SK-N-SH treated with all-trans-retinoic acid at 6 μM for 48 hours (cell line): ENCODE measurements around the gene FECH.

Experiments used
- ATAC-seq: fragments of 200-7000 bp; cut with Tn5 transposase; 3 replicates; pipeline ENCODE4 v1.9.1; 2020; ENCODE audit warnings: mild to moderate bottlenecking, moderate library complexity
- BACH2 ChIP-seq: fragments of 250-450 bp; sonication (Bioruptor Pico); IDR thresholded peaks from 2 replicates; pipeline ENCODE4 v1.9.0; 2021; ENCODE audit warnings: mild to moderate bottlenecking, borderline replicate concordance
- CSDC2 ChIP-seq: fragments of 250-450 bp; sonication (Bioruptor Pico); IDR thresholded peaks from 2 replicates; pipeline ENCODE4 v1.5.0; 2020; ENCODE audit warnings: mild to moderate bottlenecking, moderate library complexity
- ESRRG ChIP-seq: fragments of 250-450 bp; sonication (Bioruptor Pico); IDR thresholded peaks from 2 replicates; pipeline ENCODE4 v1.6.1; 2021; ENCODE audit warnings: mild to moderate bottlenecking
- GLIS3 ChIP-seq: fragments of 250-450 bp; sonication (Bioruptor Pico); IDR thresholded peaks from 2 replicates; pipeline ENCODE4 v1.5.0; 2020; ENCODE audit warnings: mild to moderate bottlenecking, moderate library complexity
- ISL1 ChIP-seq: fragments of 250-450 bp; sonication (Bioruptor Pico); IDR thresholded peaks from 2 replicates; pipeline ENCODE4 v2.1.2; 2022; ENCODE audit warnings: mild to moderate bottlenecking, moderate library complexity
- PPARA ChIP-seq: fragments of 250-450 bp; sonication (Bioruptor Pico); IDR thresholded peaks from 2 replicates; pipeline ENCODE4 v1.5.0; 2020; ENCODE audit warnings: mild to moderate bottlenecking, borderline replicate concordance
- RARB ChIP-seq: fragments of 250-450 bp; sonication (Bioruptor Pico); IDR thresholded peaks from 2 replicates; pipeline ENCODE4 v1.8.0; 2021; ENCODE audit warnings: mild to moderate bottlenecking, moderate library complexity
- SNAI2 ChIP-seq: fragments of 250-450 bp; sonication (Bioruptor Pico); IDR thresholded peaks from 2 replicates; pipeline ENCODE4 v1.5.0; 2020; ENCODE audit warnings: mild to moderate bottlenecking, moderate library complexity
- TCF4 ChIP-seq: fragments of 250-450 bp; sonication (Bioruptor Pico); IDR thresholded peaks from 2 replicates; pipeline ENCODE4 v1.8.0; 2021; ENCODE audit warnings: mild to moderate bottlenecking, moderate library complexity, borderline replicate concordance
- TOX ChIP-seq: fragments of 250-450 bp; sonication (Bioruptor Pico); IDR thresholded peaks from 2 replicates; pipeline ENCODE4 v1.8.0; 2021; ENCODE audit warnings: mild to moderate bottlenecking, moderate library complexity, borderline replicate concordance
- ZC3H10 ChIP-seq: fragments of 250-450 bp; sonication (Bioruptor Pico); IDR thresholded peaks from 2 replicates; pipeline ENCODE4 v1.5.1; 2021; ENCODE audit warnings: mild to moderate bottlenecking, moderate library complexity
- ZFP30 ChIP-seq: fragments of 450-650 bp; formaldehyde crosslinking; IDR thresholded peaks from 2 replicates; pipeline ENCODE4 v1.5.0; 2022; ENCODE audit warnings: mild to moderate bottlenecking, moderate library complexity
- ZNF565 ChIP-seq: fragments of 450-650 bp; formaldehyde crosslinking; conservative IDR thresholded peaks from 2 replicates; pipeline ENCODE4 v1.5.0; 2020; ENCODE audit warnings: low read depth, mild to moderate bottlenecking, moderate library complexity
- ZNF70 ChIP-seq: fragments of 450-650 bp; formaldehyde crosslinking; IDR thresholded peaks from 2 replicates; pipeline ENCODE4 v1.5.0; 2020; ENCODE audit warnings: mild to moderate bottlenecking, moderate library complexity
- TF ChIP-seq, protein P1 (sequence below): fragments of 250-450 bp; sonication (Bioruptor Pico); IDR thresholded peaks from 2 replicates; pipeline ENCODE4 v1.8.0; 2021; ENCODE audit warnings: low read depth, mild to moderate bottlenecking, moderate library complexity, borderline replicate concordance
- TF ChIP-seq, protein P2 (sequence below): fragments of 250-450 bp; sonication (Bioruptor Pico); IDR thresholded peaks from 2 replicates; pipeline ENCODE4 v1.5.0; 2020; ENCODE audit warnings: mild to moderate bottlenecking, moderate library complexity
- TF ChIP-seq, protein P3 (sequence below): fragments of 250-450 bp; sonication (Bioruptor Pico); IDR thresholded peaks from 2 replicates; pipeline ENCODE4 v1.5.1; 2020; ENCODE audit warnings: low read depth, mild to moderate bottlenecking, moderate library complexity
- TF ChIP-seq, protein P4 (sequence below): fragments of 250-450 bp; sonication (Bioruptor Pico); IDR thresholded peaks from 2 replicates; pipeline ENCODE4 v1.5.1; 2021; ENCODE audit warnings: mild to moderate bottlenecking, moderate library complexity
- TF ChIP-seq, protein P5 (sequence below): fragments of 250-450 bp; sonication (Bioruptor Pico); IDR thresholded peaks from 2 replicates; pipeline ENCODE4 v1.8.0; 2020; ENCODE audit warnings: mild to moderate bottlenecking, moderate library complexity, borderline replicate concordance

Gene FECH

DNA sequence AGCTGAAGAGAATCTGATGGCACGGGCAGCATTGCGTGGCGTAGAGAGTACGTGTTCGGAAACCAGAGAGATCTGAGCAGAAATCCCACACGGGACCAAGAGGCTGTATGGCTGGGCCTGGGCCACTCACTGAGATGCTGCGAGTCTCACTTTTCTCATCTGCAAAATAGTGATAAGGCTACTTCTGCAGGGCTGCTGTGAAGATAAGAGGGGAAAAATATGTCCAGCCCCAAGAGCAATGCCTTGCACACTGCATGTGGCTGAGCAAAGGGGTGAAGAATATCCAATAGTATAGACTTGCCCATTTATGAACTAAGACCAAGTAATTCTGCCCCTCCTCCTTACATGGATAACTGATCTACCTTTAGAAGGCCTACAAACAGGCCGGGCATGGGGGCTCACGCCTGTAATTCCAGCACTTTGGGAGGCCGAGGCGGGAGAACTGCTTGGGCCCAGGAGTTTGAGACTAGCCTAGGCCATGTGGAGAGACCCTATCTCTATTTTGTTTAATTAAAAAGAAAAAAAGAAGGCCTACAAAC, 3.1 kb downstream of the FECH start:
- no peak for ATAC-seq

DNA sequence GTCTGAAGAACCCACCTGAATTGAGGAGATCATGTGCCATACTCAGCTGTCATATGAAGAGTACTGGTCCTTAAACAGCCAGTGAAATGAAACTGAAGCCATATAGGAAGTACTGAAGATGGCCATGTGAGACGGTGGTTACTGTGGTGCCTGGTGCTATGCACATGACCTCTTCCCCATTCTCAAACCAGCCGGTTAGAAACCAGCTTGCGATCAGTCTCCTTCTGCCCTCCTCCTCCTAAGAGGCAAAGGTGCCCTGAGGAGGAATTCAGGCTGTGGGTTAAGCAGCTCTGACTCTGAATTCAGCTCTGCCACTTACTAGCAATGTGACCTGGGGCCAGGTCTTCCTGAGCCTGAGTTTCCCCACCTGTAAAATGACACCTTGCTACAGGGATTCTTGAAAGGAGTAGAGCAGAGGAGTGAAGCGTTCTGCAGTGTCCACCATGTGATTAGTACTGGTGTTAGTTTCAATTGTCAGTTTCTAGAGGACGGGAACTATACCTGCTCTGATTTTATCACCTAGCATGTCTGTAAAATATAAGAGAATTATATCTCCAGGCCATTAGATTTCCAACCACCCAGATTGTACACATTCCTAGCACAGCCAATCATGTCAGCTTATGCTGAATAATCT, 5.1 kb downstream of the FECH start:
- ATAC-seq = no peak
- TF ChIP-seq BACH2 (CRISPR knock-in tag) (no peak), ESRRG (CRISPR knock-in tag) (no peak), RARB (no peak)
- TF ChIP-seq, protein P1, sequence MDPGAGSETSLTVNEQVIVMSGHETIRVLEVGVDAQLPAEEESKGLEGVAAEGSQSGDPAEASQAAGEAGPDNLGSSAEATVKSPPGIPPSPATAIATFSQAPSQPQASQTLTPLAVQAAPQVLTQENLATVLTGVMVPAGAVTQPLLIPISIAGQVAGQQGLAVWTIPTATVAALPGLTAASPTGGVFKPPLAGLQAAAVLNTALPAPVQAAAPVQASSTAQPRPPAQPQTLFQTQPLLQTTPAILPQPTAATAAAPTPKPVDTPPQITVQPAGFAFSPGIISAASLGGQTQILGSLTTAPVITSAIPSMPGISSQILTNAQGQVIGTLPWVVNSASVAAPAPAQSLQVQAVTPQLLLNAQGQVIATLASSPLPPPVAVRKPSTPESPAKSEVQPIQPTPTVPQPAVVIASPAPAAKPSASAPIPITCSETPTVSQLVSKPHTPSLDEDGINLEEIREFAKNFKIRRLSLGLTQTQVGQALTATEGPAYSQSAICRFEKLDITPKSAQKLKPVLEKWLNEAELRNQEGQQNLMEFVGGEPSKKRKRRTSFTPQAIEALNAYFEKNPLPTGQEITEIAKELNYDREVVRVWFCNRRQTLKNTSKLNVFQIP (CRISPR knock-in tag) = no peak

More for the DNA sequence above, 3.1 kb downstream of the FECH start:
- TF ChIP-seq SNAI2 (CRISPR knock-in tag) = no peak
- TF ChIP-seq ZNF70 (CRISPR knock-in tag) = no peak
- no peak for TF ChIP-seq ESRRG (CRISPR knock-in tag)
- TF ChIP-seq TOX (CRISPR knock-in tag) = no peak
- TF ChIP-seq, protein P2, sequence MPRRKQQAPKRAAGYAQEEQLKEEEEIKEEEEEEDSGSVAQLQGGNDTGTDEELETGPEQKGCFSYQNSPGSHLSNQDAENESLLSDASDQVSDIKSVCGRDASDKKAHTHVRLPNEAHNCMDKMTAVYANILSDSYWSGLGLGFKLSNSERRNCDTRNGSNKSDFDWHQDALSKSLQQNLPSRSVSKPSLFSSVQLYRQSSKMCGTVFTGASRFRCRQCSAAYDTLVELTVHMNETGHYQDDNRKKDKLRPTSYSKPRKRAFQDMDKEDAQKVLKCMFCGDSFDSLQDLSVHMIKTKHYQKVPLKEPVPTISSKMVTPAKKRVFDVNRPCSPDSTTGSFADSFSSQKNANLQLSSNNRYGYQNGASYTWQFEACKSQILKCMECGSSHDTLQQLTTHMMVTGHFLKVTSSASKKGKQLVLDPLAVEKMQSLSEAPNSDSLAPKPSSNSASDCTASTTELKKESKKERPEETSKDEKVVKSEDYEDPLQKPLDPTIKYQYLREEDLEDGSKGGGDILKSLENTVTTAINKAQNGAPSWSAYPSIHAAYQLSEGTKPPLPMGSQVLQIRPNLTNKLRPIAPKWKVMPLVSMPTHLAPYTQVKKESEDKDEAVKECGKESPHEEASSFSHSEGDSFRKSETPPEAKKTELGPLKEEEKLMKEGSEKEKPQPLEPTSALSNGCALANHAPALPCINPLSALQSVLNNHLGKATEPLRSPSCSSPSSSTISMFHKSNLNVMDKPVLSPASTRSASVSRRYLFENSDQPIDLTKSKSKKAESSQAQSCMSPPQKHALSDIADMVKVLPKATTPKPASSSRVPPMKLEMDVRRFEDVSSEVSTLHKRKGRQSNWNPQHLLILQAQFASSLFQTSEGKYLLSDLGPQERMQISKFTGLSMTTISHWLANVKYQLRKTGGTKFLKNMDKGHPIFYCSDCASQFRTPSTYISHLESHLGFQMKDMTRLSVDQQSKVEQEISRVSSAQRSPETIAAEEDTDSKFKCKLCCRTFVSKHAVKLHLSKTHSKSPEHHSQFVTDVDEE (CRISPR knock-in tag) = no peak
- TF ChIP-seq, protein P3, sequence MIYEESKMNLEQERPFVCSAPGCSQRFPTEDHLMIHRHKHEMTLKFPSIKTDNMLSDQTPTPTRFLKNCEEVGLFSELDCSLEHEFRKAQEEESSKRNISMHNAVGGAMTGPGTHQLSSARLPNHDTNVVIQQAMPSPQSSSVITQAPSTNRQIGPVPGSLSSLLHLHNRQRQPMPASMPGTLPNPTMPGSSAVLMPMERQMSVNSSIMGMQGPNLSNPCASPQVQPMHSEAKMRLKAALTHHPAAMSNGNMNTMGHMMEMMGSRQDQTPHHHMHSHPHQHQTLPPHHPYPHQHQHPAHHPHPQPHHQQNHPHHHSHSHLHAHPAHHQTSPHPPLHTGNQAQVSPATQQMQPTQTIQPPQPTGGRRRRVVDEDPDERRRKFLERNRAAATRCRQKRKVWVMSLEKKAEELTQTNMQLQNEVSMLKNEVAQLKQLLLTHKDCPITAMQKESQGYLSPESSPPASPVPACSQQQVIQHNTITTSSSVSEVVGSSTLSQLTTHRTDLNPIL (CRISPR knock-in tag) = no peak
- no peak for TF ChIP-seq GLIS3 (CRISPR knock-in tag)
- no peak for TF ChIP-seq ZNF565 (CRISPR knock-in tag)
- TF ChIP-seq, protein P4, sequence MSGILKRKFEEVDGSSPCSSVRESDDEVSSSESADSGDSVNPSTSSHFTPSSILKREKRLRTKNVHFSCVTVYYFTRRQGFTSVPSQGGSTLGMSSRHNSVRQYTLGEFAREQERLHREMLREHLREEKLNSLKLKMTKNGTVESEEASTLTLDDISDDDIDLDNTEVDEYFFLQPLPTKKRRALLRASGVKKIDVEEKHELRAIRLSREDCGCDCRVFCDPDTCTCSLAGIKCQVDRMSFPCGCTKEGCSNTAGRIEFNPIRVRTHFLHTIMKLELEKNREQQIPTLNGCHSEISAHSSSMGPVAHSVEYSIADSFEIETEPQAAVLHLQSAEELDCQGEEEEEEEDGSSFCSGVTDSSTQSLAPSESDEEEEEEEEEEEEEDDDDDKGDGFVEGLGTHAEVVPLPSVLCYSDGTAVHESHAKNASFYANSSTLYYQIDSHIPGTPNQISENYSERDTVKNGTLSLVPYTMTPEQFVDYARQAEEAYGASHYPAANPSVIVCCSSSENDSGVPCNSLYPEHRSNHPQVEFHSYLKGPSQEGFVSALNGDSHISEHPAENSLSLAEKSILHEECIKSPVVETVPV (CRISPR knock-in tag) = no peak
- no peak for TF ChIP-seq CSDC2 (CRISPR knock-in tag)
- no peak for TF ChIP-seq ISL1
- TF ChIP-seq TCF4 (CRISPR knock-in tag) = no peak
- no peak for TF ChIP-seq PPARA (CRISPR knock-in tag)
- TF ChIP-seq BACH2 (CRISPR knock-in tag) = no peak
- TF ChIP-seq ZFP30 (CRISPR knock-in tag) = no peak
- no peak for TF ChIP-seq ZC3H10 (CRISPR knock-in tag)
- TF ChIP-seq, all 23 proteins: peak for 0

DNA sequence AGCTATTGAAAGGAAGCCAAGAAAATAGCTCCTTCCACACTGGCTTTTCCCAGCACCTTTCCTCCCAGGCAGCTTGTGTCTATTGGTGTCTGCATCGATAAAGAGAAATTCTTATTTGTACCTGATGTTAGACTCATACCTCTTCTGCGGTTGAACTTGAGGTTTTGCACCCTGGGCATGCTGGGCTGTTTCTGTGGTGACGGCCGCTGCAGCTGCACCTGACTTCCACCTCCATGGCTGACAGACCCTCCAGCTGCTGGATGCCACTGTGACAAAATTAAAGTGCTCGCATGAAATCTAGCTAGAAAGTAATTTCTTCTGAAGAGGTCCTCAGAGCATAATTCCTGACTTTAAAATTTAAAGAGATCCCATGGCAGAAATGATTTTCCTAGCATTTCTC, 6.6 kb downstream of the FECH start:
- no peak for ATAC-seq
- TF ChIP-seq, protein P5, sequence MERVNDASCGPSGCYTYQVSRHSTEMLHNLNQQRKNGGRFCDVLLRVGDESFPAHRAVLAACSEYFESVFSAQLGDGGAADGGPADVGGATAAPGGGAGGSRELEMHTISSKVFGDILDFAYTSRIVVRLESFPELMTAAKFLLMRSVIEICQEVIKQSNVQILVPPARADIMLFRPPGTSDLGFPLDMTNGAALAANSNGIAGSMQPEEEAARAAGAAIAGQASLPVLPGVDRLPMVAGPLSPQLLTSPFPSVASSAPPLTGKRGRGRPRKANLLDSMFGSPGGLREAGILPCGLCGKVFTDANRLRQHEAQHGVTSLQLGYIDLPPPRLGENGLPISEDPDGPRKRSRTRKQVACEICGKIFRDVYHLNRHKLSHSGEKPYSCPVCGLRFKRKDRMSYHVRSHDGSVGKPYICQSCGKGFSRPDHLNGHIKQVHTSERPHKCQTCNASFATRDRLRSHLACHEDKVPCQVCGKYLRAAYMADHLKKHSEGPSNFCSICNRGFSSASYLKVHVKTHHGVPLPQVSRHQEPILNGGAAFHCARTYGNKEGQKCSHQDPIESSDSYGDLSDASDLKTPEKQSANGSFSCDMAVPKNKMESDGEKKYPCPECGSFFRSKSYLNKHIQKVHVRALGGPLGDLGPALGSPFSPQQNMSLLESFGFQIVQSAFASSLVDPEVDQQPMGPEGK = no peak
- TF ChIP-seq, protein P1 (CRISPR knock-in tag) = no peak
- no peak for TF ChIP-seq ZNF565 (CRISPR knock-in tag)
- TF ChIP-seq, protein P4 (CRISPR knock-in tag) = no peak
- TF ChIP-seq, protein P2 (CRISPR knock-in tag) = no peak
